HUES48 (cell line): Measurements from ENCODE around the gene CHRNB1.
A peak's percentile ranks its signal among the peaks of the same experiment; 100 is the strongest.

Source experiments
- H3K27ac ChIP-seq: one replicate; pipeline ENCODE4 v1.7.0; 2013; ENCODE audit warnings: low read depth, low read length, inconsistent platforms
- H3K27me3 ChIP-seq: 2 replicates; pipeline ENCODE4 v1.6.1; 2013; ENCODE audit warnings: mild to moderate bottlenecking, low read length; ENCODE audit not compliant: control insufficient read depth, insufficient read depth
- H3K36me3 ChIP-seq: 2 replicates; pipeline ENCODE4 v1.6.1; 2013; ENCODE audit warnings: low read length; ENCODE audit not compliant: control insufficient read depth, insufficient read depth
- H3K4me1 ChIP-seq: 2 replicates; pipeline ENCODE4 v1.6.1; 2013; ENCODE audit warnings: mild to moderate bottlenecking, low read length; ENCODE audit not compliant: control insufficient read depth, insufficient read depth
- H3K4me3 ChIP-seq: 2 replicates; pipeline ENCODE4 v1.5.1; 2013; ENCODE audit warnings: mild to moderate bottlenecking, low read depth, low read length
- H3K9ac ChIP-seq: 2 replicates; pipeline ENCODE4 v1.6.1; 2013; ENCODE audit warnings: mild to moderate bottlenecking, low read depth, low read length, moderate library complexity
- H3K9me3 ChIP-seq: 2 replicates; pipeline ENCODE4 v1.6.1; 2013; ENCODE audit warnings: low read length; ENCODE audit not compliant: control insufficient read depth, insufficient read depth

Gene CHRNB1

GRCh38 chr17:7427549-7427948 is 17.3 kb upstream of the CHRNB1 start:
- Histone ChIP-seq H3K4me1 (no peaks in the 10 kb centered on the region), H3K9ac (no peak overlapping the region), H3K4me3 (no peak overlapping the region), H3K27ac (no peak overlapping the region), H3K27me3 (no peaks in the 10 kb centered on the region), H3K36me3 (no peaks in the 10 kb centered on the region), H3K9me3 (no peaks in the 10 kb centered on the region)

- Histone ChIP-seq H3K4me1 (no peaks in the 10 kb centered on the region), H3K9ac (no peak within 1 kb of the TSS), H3K4me3 (no peak within 1 kb of the TSS), H3K27ac (no peak within 1 kb of the TSS), H3K27me3 (no peaks in the 10 kb centered on the region), H3K36me3 (no peaks in the 10 kb centered on the region), H3K9me3 (no peaks in the 10 kb centered on the region)
Observed at GRCh38 chr17:7428557-7428956, 16.3 kb upstream of the CHRNB1 start, which contains the start of gene SPEM3. Gene SPEM3 (plus strand): TSS chr17:7428857. CDS start chr17:7428903, 46 bp downstream.

- no peak overlapping the region for H3K4me3 ChIP-seq
- no peaks in the 10 kb centered on the region for H3K9me3 ChIP-seq
- H3K9ac ChIP-seq, result no peak overlapping the region
- no peaks in the 10 kb centered on the region for H3K4me1 ChIP-seq
- H3K27ac ChIP-seq, result no peak overlapping the region
- H3K27me3 ChIP-seq, result no peaks in the 10 kb centered on the region
- H3K36me3 ChIP-seq, result no peaks in the 10 kb centered on the region
Observed at GRCh38 chr17:7429722-7430121, 15.1 kb upstream of the CHRNB1 start.

- H3K27ac ChIP-seq, result no peak overlapping the region
- no peaks in the 10 kb centered on the region for H3K27me3 ChIP-seq
- peaks cover 3% of the 10 kb centered on the region; the same call in 1 of the 2 replicates for H3K4me1 ChIP-seq
- H3K9me3 ChIP-seq, result no peaks in the 10 kb centered on the region
- no peak overlapping the region for H3K4me3 ChIP-seq
- H3K9ac ChIP-seq, result no peak overlapping the region
- H3K36me3 ChIP-seq, result no peaks in the 10 kb centered on the region
Observed at GRCh38 chr17:7431231-7431630, 13.6 kb upstream of the CHRNB1 start.

- Histone ChIP-seq H3K27me3 (no peaks in the 10 kb centered on the region), H3K4me3 (no peak overlapping the region), H3K27ac (no peak overlapping the region)
Observed at GRCh38 chr17:7432296-7432695, 12.6 kb upstream of the CHRNB1 start.

GRCh38 chr17:7435676-7436555 is 8.9 kb upstream of the CHRNB1 start:
- Histone ChIP-seq H3K9me3 (no peaks in the 10 kb centered on the region), H3K4me3 (peak overlapping the region; percentile 92), H3K9ac (peak overlapping the region; percentile 50), H3K36me3 (no peaks in the 10 kb centered on the region), H3K4me1 (peaks cover 19% of the 10 kb centered on the region), H3K27me3 (peaks cover 24% of the 10 kb centered on the region), H3K27ac (peak overlapping the region; percentile 73)

More at GRCh38 chr17:7432296-7432695, 12.6 kb upstream of the CHRNB1 start:
- peaks cover 4% of the 10 kb centered on the region; the same call in 1 of the 2 replicates for H3K4me1 ChIP-seq
- H3K9ac ChIP-seq, result no peak overlapping the region
- no peaks in the 10 kb centered on the region for H3K9me3 ChIP-seq
- no peaks in the 10 kb centered on the region for H3K36me3 ChIP-seq

- H3K4me1 ChIP-seq, result peaks cover 26% of the 10 kb centered on the region
- H3K9me3 ChIP-seq, result no peaks in the 10 kb centered on the region
- H3K9ac ChIP-seq, result peak overlapping the region; percentile 50; the same call in 1 of the 2 replicates
- H3K4me3 ChIP-seq, result peak overlapping the region; percentile 92
- H3K27ac ChIP-seq, result peak overlapping the region; percentile 23
- H3K36me3 ChIP-seq, result no peaks in the 10 kb centered on the region
- H3K27me3 ChIP-seq, result peaks cover 24% of the 10 kb centered on the region
Observed at GRCh38 chr17:7436556-7437368, 8.1 kb upstream of the CHRNB1 start.

GRCh38 chr17:7437369-7437863 is 7.4 kb upstream of the CHRNB1 start:
- H3K4me1 ChIP-seq, result peaks cover 26% of the 10 kb centered on the region
- peak overlapping the region; percentile 92 for H3K4me3 ChIP-seq
- H3K36me3 ChIP-seq, result no peaks in the 10 kb centered on the region
- no peak overlapping the region for H3K27ac ChIP-seq
- H3K9ac ChIP-seq, result no peak overlapping the region
- peaks cover 24% of the 10 kb centered on the region for H3K27me3 ChIP-seq
- H3K9me3 ChIP-seq, result no peaks in the 10 kb centered on the region

- Histone ChIP-seq H3K4me1 (peaks cover 26% of the 10 kb centered on the region), H3K27me3 (peaks cover 24% of the 10 kb centered on the region), H3K9ac (no peak overlapping the region), H3K4me3 (peak overlapping the region; percentile 92), H3K27ac (no peak overlapping the region), H3K9me3 (no peaks in the 10 kb centered on the region), H3K36me3 (no peaks in the 10 kb centered on the region)
Observed at GRCh38 chr17:7437950-7438614, 6.8 kb upstream of the CHRNB1 start.

- H3K9ac ChIP-seq, result no peak overlapping the region
Observed at GRCh38 chr17:7438656-7439460, 6.0 kb upstream of the CHRNB1 start.

More at GRCh38 chr17:7438656-7439460, 6.0 kb upstream of the CHRNB1 start:
- H3K27ac ChIP-seq, result no peak overlapping the region
- peaks cover 24% of the 10 kb centered on the region for H3K27me3 ChIP-seq
- H3K4me3 ChIP-seq, result peak overlapping the region; percentile 92
- H3K4me1 ChIP-seq, result peaks cover 26% of the 10 kb centered on the region
- H3K36me3 ChIP-seq, result no peaks in the 10 kb centered on the region
- no peaks in the 10 kb centered on the region for H3K9me3 ChIP-seq
